Measurements from ENCODE around the gene ANXA3. TPM values are rescaled to one million over a fixed set of nuclear protein-coding genes. Genes with fewer than 3 reads are reported as not detected.
A peak's percentile ranks its signal among the peaks of the same experiment; 100 is the strongest.

Gene ANXA3
- total RNA-seq, 1 donor from 2014 or later: 54.5 TPM

GRCh38 chr4:78601013-78601412 lies 49.4 kb downstream of the ANXA3 start:
- ATAC-seq: no peak
- DNase-seq (ENCODE audit: missing footprints): no peak
- intact Hi-C loops (cut with DNase I): loop anchor here (10.0 kb wide), 1 partner anchor 646 kb away; no protein-coding TSS in a partner anchor

- no peak for DNase-seq (ENCODE audit: missing footprints)
- intact Hi-C loops (cut with DNase I): loop anchor here (10.0 kb wide), 1 partner anchor 648 kb away; no protein-coding TSS in a partner anchor
Observed at GRCh38 chr4:78602334-78602733, 50.8 kb downstream of the ANXA3 start.

GRCh38 chr4:78603384-78603783 lies 51.8 kb downstream of the ANXA3 start:
- DNase-seq (ENCODE audit: missing footprints) (no peak), ATAC-seq (no peak)
- intact Hi-C loops (cut with DNase I): loop anchor here (10.0 kb wide), 1 partner anchor 649 kb away; no protein-coding TSS in a partner anchor

More at GRCh38 chr4:78602334-78602733, 50.8 kb downstream of the ANXA3 start:
- ATAC-seq: peak; percentile 81

GRCh38 chr4:78604988-78605387 lies 53.4 kb downstream of the ANXA3 start:
- ATAC-seq (no peak), DNase-seq (ENCODE audit: missing footprints) (no peak)
- intact Hi-C loops (cut with DNase I): loop anchor here (10.0 kb wide), 1 partner anchor 650 kb away; no protein-coding TSS in a partner anchor

DNA sequence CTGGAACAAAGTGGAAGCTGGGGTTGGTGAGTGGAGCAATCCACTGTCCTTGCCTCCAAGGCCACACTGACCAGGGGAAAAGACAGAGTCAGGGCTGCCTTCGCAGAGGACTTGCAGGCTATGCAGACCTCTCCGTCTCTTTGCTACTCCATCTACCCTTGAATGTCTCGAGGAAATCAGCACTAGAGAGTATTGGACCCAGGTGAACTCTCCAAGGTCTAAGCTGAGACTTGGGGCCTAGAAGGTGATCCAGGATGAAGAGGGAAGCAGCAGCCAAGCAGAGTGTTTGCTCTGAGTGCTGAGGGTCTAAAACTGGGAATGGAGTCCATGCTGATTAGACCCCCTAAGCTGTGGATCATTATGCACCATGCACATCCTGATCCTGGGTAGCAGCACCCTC lies 54.5 kb downstream of the ANXA3 start:
- DNase-seq (ENCODE audit: missing footprints) (no peak), ATAC-seq (no peak)
- intact Hi-C loops (cut with DNase I): loop anchor here (10.0 kb wide), 1 partner anchor 651 kb away; no protein-coding TSS in a partner anchor

GRCh38 chr4:78606530-78607095 lies 55.0 kb downstream of the ANXA3 start:
- DNase-seq (ENCODE audit: missing footprints) (no peak), ATAC-seq (no peak)
- intact Hi-C loops (cut with DNase I): loop anchor here (10.0 kb wide), 1 partner anchor 652 kb away; no protein-coding TSS in a partner anchor

- DNase-seq (ENCODE audit: missing footprints) (no peak), ATAC-seq (no peak)
- intact Hi-C loops (cut with DNase I): loop anchor here (10.0 kb wide), 1 partner anchor 654 kb away; no protein-coding TSS in a partner anchor
Observed at GRCh38 chr4:78608684-78609083, 57.1 kb downstream of the ANXA3 start.

GRCh38 chr4:78609580-78609979 lies 58.0 kb downstream of the ANXA3 start:
- intact Hi-C loops (cut with DNase I): loop anchor here (10.0 kb wide), 1 partner anchor 655 kb away; no protein-coding TSS in a partner anchor
- ATAC-seq (no peak), DNase-seq (ENCODE audit: missing footprints) (no peak)

GRCh38 chr4:78610546-78611214 lies 59.1 kb downstream of the ANXA3 start:
- intact Hi-C loops (cut with DNase I): no loop called here
- no peak for ATAC-seq
- no peak for DNase-seq (ENCODE audit: missing footprints)

GRCh38 chr4:78611215-78611558 lies 59.6 kb downstream of the ANXA3 start:
- intact Hi-C loops (cut with DNase I): no loop called here
- no peak for ATAC-seq
- DNase-seq (ENCODE audit: missing footprints): no peak

- peak; percentile 72 for ATAC-seq
Observed at GRCh38 chr4:78612398-78613178, 61.0 kb downstream of the ANXA3 start.

DNA sequence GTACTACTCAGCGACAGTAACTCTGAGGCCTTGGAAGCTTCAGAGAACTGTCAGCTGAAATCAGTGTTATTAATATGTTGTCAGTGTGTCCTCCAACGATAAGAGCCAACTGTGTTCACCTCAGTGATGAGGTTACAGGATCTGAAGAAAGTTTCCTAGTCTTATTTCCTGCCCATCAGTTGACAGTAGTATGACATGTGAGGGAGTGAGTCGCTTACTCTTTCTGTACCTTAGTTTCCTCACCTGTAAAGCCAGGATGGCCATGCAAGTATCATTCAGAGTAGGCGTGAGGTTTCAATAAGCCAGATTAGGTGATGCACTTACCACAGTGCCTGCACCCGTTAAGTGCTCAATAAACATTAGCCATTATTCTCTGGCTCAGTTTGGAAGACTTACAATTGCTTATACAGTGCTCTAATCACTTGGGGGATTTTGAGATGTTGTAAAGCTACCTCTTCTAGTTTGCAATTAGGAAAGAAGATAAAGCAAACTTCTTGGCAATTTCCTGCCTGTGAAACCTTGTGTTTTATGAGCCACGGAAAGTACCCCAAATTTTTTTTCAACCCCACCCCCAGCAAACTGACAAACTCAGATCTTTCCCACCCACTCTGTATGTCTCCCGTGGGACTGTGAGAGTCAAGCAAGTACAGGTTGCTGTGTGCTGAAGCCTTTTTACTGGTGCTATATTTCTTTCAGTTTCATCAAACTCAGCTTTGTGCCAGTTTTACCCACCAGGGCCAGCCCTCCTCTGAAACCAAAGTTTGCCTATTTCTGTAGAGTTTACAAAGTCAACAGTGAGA lies 62.2 kb downstream of the ANXA3 start:
- intact Hi-C loops (cut with DNase I): loop anchor here (2.0 kb wide), 1 partner anchor 163 kb away; the partner anchor contains the start of gene BMP2K
- DNase-seq (ENCODE audit: missing footprints) (no peak), ATAC-seq (peak; percentile 74)

More at GRCh38 chr4:78612398-78613178, 61.0 kb downstream of the ANXA3 start:
- DNase-seq (ENCODE audit: missing footprints): no peak
- intact Hi-C loops (cut with DNase I): loop anchor here (1.0 to 2.0 kb wide), 2 partner anchors 164 to 252 kb away; partner anchors contain the start of gene BMP2K

GRCh38 chr4:78616046-78616498 lies 64.5 kb downstream of the ANXA3 start:
- ATAC-seq (no peak), DNase-seq (ENCODE audit: missing footprints) (no peak)
- intact Hi-C loops (cut with DNase I): no loop called here

GRCh38 chr4:78618436-78618835 lies 66.9 kb downstream of the ANXA3 start:
- intact Hi-C loops (cut with DNase I): no loop called here
- ATAC-seq (no peak), DNase-seq (ENCODE audit: missing footprints) (no peak)

- intact Hi-C loops (cut with DNase I): no loop called here
Observed at GRCh38 chr4:78621395-78621794, 69.8 kb downstream of the ANXA3 start.

DNA sequence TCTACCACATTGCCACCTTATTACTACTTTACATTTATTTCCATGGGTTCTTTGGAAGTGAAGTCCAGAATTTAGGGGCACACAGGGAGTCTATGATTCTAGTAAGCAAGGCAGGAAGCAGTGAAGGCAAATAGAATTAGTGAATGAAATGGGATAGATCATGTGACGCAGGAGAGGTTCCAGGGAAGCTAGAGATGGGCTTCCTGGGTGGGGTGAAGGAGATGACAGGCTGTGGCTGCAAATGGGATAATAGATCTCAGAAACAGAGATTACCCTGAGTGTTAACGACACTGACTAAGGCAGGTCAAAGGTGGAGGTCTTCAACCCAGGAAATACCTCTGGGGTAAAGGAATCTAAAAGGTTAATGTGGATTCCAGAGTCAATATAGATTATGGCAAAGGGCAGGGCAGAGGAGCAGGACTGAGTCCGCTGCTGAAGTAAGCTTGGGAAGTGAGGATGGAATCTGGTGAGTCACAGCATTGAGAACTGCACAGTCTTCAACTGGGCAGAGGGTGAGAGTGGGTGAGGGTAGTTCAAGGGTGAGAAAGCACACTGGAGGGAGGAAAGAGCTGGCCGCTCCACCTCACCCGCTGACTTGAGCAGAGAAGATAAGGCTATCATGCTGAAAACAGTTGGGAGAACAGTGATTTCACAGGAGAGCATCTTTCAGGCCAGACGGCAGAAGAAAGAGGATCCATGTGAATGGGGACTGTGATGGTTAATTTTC lies 70.8 kb downstream of the ANXA3 start:
- intact Hi-C loops (cut with DNase I): no loop called here
- no peak for DNase-seq (ENCODE audit: missing footprints)
- no peak for ATAC-seq

More at GRCh38 chr4:78621395-78621794, 69.8 kb downstream of the ANXA3 start:
- ATAC-seq (no peak), DNase-seq (ENCODE audit: missing footprints) (no peak)

DNA sequence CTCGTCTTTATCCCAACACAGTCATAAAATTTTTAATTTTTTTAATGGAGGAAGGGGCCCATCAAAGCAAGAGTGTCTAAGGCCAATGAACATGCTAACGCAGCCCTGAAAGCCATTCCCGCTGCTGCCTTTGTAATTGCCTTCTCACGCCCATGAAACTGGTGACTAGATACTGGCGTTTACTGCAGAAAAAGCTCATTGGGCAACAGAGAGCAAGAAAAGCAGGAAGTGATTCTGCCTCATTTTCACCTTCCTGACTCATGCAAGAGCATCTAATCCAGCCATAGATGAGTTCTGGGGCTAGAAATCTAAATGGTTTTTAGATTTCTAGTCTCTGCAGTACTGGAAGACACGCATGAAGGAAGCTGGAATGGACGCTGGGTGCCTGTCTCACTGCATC lies 72.5 kb downstream of the ANXA3 start:
- intact Hi-C loops (cut with DNase I): no loop called here
- no peak for DNase-seq (ENCODE audit: missing footprints)
- ATAC-seq: no peak

DNA sequence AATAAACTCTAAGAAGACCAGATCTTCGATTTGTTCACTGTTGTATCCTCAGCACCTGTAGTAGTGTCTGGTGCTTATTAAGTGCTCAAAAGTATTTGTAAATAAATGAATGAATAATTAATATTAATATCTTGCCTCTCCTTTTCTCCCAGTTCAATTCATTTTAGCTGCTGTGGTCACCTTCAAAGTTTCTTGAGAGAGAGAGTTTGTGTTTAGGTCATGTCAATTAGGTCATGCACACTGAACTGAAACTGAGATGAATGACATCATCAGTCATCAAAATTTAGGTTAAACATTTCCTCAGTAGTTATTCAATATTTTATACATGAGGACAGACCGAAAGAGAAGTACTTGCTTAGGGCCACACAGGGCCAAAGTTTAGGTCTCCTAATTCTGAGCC lies 73.5 kb downstream of the ANXA3 start:
- ATAC-seq (no peak), DNase-seq (ENCODE audit: missing footprints) (no peak)
- intact Hi-C loops (cut with DNase I): no loop called here

All from Right ventricle myocardium inferior (tissue), 1 donor.